NCI-H1417 treated with DMSO at 0.1 percent for 48 hours (cell line): Measurements from ENCODE around the gene SCN8A.

ENCODE experiments used
- DNase-seq: peaks from one replicate; lab custom pipeline; 2025; lab: John Stamatoyannopoulos, UW

SCN8A gene

GRCh38 chr12:51717326-51717925, 126.4 kb downstream of the SCN8A start:
- DNase-seq: no peak

- DNase-seq: no peak
Measured at GRCh38 chr12:51721282-51721940, 130.4 kb downstream of the SCN8A start.

GRCh38 chr12:51722431-51722830, 131.4 kb downstream of the SCN8A start:
- no peak for DNase-seq

GRCh38 chr12:51726161-51726560, 135.1 kb downstream of the SCN8A start:
- DNase-seq: no peak

GRCh38 chr12:51726931-51727330, 135.9 kb downstream of the SCN8A start:
- no peak for DNase-seq

- no peak for DNase-seq
Measured at GRCh38 chr12:51729331-51729730, 138.3 kb downstream of the SCN8A start.

GRCh38 chr12:51730745-51731144, 139.7 kb downstream of the SCN8A start:
- DNase-seq: no peak

- DNase-seq: no peak
Measured at GRCh38 chr12:51740536-51740935, 149.5 kb downstream of the SCN8A start.

- DNase-seq: no peak
Measured at GRCh38 chr12:51744235-51744634, 153.2 kb downstream of the SCN8A start.

GRCh38 chr12:51744957-51745356, 153.9 kb downstream of the SCN8A start:
- no peak for DNase-seq

- no peak for DNase-seq
Measured at GRCh38 chr12:51746416-51746815, 155.4 kb downstream of the SCN8A start.

- DNase-seq: no peak
Measured at GRCh38 chr12:51748235-51748634, 157.2 kb downstream of the SCN8A start.

- DNase-seq: no peak
Measured at GRCh38 chr12:51749206-51749985, 158.4 kb downstream of the SCN8A start.

- DNase-seq: no peak
Measured at GRCh38 chr12:51749986-51750317, 158.9 kb downstream of the SCN8A start.

- DNase-seq: no peak
Measured at GRCh38 chr12:51751661-51752060, 160.6 kb downstream of the SCN8A start.

- DNase-seq: no peak
Measured at GRCh38 chr12:51752234-51752889, 161.3 kb downstream of the SCN8A start.

GRCh38 chr12:51753980-51754675, 163.1 kb downstream of the SCN8A start:
- no peak for DNase-seq

- DNase-seq: no peak
Measured at GRCh38 chr12:51755251-51755650, 164.2 kb downstream of the SCN8A start.

- DNase-seq: no peak
Measured at GRCh38 chr12:51759175-51759574, 168.1 kb downstream of the SCN8A start.

- DNase-seq: no peak
Measured at GRCh38 chr12:51759695-51760094, 168.7 kb downstream of the SCN8A start.

- no peak for DNase-seq
Measured at GRCh38 chr12:51760231-51760630, 169.2 kb downstream of the SCN8A start.

- no peak for DNase-seq
Measured at GRCh38 chr12:51763743-51764142, 172.7 kb downstream of the SCN8A start.
